ENCODE results near the gene ASPM. TPM values are rescaled to one million over a fixed set of nuclear protein-coding genes. Genes with fewer than 3 reads are reported as not detected.

The ASPM gene
- total and polyA plus RNA-seq, 8 donors = 0.50 to 16.5 (median 4.6) TPM; not detected in 1

GRCh38 chr1:197126691-197127090, 19.8 kb downstream of the ASPM start:
- DNase-seq = peak in 1 of 2 donors; percentile 8
- no peaks in the 10 kb centered on the region for H3K27me3 ChIP-seq
- no peaks in the 10 kb centered on the region for H3K9me3 ChIP-seq
- 60 to 78% (median 71%) methylated on average over 3 of the region's 3 CpGs for WGBS, 5 donors
- H3K4me1 ChIP-seq = no peaks in the 10 kb centered on the region
- H3K36me3 ChIP-seq = no peaks in the 10 kb centered on the region
- H3K27ac ChIP-seq = no peak overlapping the region
- TF ChIP-seq EP300 (IDR thresholded peaks at IDR 0.05) (no peak), POLR2AphosphoS5 (IDR thresholded peaks at IDR 0.05) (no peak), POLR2A (IDR thresholded peaks at IDR 0.05) (no peak)
- TF ChIP-seq, protein P1, sequence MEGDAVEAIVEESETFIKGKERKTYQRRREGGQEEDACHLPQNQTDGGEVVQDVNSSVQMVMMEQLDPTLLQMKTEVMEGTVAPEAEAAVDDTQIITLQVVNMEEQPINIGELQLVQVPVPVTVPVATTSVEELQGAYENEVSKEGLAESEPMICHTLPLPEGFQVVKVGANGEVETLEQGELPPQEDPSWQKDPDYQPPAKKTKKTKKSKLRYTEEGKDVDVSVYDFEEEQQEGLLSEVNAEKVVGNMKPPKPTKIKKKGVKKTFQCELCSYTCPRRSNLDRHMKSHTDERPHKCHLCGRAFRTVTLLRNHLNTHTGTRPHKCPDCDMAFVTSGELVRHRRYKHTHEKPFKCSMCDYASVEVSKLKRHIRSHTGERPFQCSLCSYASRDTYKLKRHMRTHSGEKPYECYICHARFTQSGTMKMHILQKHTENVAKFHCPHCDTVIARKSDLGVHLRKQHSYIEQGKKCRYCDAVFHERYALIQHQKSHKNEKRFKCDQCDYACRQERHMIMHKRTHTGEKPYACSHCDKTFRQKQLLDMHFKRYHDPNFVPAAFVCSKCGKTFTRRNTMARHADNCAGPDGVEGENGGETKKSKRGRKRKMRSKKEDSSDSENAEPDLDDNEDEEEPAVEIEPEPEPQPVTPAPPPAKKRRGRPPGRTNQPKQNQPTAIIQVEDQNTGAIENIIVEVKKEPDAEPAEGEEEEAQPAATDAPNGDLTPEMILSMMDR (IDR thresholded peaks at IDR 0.05) = no peak
- H3K4me3 ChIP-seq = no peak overlapping the region
- intact Hi-C loops (cut with DNase I; ENCODE audit: low total_unique reads) = no loop called here

- intact Hi-C loops (cut with DNase I; ENCODE audit: low total_unique reads) = no loop called here
- no peaks in the 10 kb centered on the region for H3K9me3 ChIP-seq
- H3K27me3 ChIP-seq = no peaks in the 10 kb centered on the region
- no peaks in the 10 kb centered on the region for H3K4me1 ChIP-seq
- no peak for DNase-seq
- TF ChIP-seq EP300 (IDR thresholded peaks at IDR 0.05) (no peak), POLR2AphosphoS5 (IDR thresholded peaks at IDR 0.05) (no peak)
- no peak overlapping the region for H3K4me3 ChIP-seq
- no peak overlapping the region for H3K27ac ChIP-seq
- WGBS, 5 donors = 85 to 99% (median 94%) methylated on average over 1 of the region's 1 CpG
- H3K36me3 ChIP-seq = no peaks in the 10 kb centered on the region
Observed at GRCh38 chr1:197124376-197124775, 22.1 kb downstream of the ASPM start.

DNA sequence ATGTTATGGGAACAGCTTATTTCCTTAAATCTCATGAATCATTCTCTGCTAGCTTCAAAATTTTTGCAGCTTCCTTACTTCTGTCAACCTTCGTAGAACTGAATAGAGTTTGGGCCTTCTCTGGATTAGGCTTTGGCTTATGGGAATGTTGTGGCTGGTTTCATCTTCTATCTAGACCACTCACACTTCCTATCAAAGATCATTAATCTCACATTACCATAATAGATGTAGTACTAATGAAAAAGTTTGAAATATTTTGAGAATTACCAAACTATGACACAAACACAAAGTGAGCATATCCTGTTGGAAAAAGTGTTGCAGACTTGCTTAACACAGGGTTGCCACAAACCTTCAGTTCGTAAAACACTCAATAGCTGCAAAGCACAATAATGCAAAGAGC, 30.3 kb downstream of the ASPM start:
- DNase-seq = no peak
- intact Hi-C loops (cut with DNase I; ENCODE audit: low total_unique reads) = no loop called here
- WGBS, 5 donors = 95 to 99% (median 98%) methylated on average over 2 of the region's 2 CpGs
- Histone ChIP-seq H3K27ac (no peak overlapping the region), H3K4me1 (no peaks in the 10 kb centered on the region), H3K9me3 (no peaks in the 10 kb centered on the region), H3K36me3 (no peaks in the 10 kb centered on the region), H3K4me3 (no peak overlapping the region), H3K27me3 (no peaks in the 10 kb centered on the region)
- no peak for TF ChIP-seq EP300 (IDR thresholded peaks at IDR 0.05)
- TF ChIP-seq, protein P1 (IDR thresholded peaks at IDR 0.05) = no peak
- no peak for TF ChIP-seq POLR2A (IDR thresholded peaks at IDR 0.05)
- TF ChIP-seq POLR2AphosphoS5 (IDR thresholded peaks at IDR 0.05) = no peak

DNA sequence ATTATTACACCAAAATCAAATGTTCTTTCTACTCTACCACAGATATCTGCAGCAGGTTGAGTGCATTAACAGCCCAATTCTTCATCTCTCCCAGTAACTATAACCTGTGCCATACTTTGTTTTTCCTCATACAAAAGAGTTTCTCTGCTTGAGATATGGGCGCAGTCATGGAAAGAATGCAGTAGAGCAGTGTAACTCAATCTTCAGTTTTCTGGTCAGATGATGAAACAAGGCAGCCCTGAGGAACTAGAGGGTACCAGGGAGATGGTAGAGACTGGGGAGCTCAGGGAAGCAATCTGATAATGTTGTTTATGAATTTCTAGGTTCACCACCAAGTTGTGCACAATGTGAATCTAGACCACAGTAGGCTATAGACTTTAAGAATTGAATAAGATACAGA, 39.6 kb downstream of the ASPM start:
- H3K27ac ChIP-seq = no peak overlapping the region
- H3K9me3 ChIP-seq = no peaks in the 10 kb centered on the region
- 94 to 100% (median 96%) methylated on average over 1 of the region's 1 CpG for WGBS, 5 donors
- no peaks in the 10 kb centered on the region for H3K4me1 ChIP-seq
- TF ChIP-seq, protein P1 (IDR thresholded peaks at IDR 0.05) = no peak
- TF ChIP-seq POLR2AphosphoS5 (IDR thresholded peaks at IDR 0.05) = no peak
- no peak for TF ChIP-seq EP300 (IDR thresholded peaks at IDR 0.05)
- no peak for TF ChIP-seq POLR2A (IDR thresholded peaks at IDR 0.05)
- H3K36me3 ChIP-seq = peaks cover 0 to 7% (median 0%) of the 10 kb centered on the region in 4 donors
- H3K27me3 ChIP-seq = no peaks in the 10 kb centered on the region
- intact Hi-C loops (cut with DNase I; ENCODE audit: low total_unique reads) = no loop called here
- no peak for DNase-seq
- H3K4me3 ChIP-seq = no peak overlapping the region

GRCh38 chr1:197103300-197103699, 43.2 kb downstream of the ASPM start:
- no peaks in the 10 kb centered on the region for H3K9me3 ChIP-seq
- intact Hi-C loops (cut with DNase I; ENCODE audit: low total_unique reads) = no loop called here
- no peak overlapping the region for H3K27ac ChIP-seq
- H3K4me1 ChIP-seq = no peaks in the 10 kb centered on the region
- no peak for DNase-seq
- peaks cover 0 to 7% (median 0%) of the 10 kb centered on the region in 4 donors for H3K36me3 ChIP-seq
- no peak overlapping the region for H3K4me3 ChIP-seq
- 92 to 96% (median 94%) methylated on average over 5 of the region's 5 CpGs for WGBS, 5 donors
- no peaks in the 10 kb centered on the region for H3K27me3 ChIP-seq
- TF ChIP-seq, protein P1 (IDR thresholded peaks at IDR 0.05) = no peak
- TF ChIP-seq POLR2A (IDR thresholded peaks at IDR 0.05) (no peak), EP300 (IDR thresholded peaks at IDR 0.05) (no peak), POLR2AphosphoS5 (IDR thresholded peaks at IDR 0.05) (no peak)
